Measurements from ENCODE around the gene NFIA. TPM values are rescaled to one million over a fixed set of nuclear protein-coding genes. Genes with fewer than 3 reads are reported as not detected.
A peak's percentile ranks its signal among the peaks of the same experiment; 100 is the strongest.

Gene NFIA
- total RNA-seq, 1 experiment from 2014 or later, result 12.3 TPM

DNA sequence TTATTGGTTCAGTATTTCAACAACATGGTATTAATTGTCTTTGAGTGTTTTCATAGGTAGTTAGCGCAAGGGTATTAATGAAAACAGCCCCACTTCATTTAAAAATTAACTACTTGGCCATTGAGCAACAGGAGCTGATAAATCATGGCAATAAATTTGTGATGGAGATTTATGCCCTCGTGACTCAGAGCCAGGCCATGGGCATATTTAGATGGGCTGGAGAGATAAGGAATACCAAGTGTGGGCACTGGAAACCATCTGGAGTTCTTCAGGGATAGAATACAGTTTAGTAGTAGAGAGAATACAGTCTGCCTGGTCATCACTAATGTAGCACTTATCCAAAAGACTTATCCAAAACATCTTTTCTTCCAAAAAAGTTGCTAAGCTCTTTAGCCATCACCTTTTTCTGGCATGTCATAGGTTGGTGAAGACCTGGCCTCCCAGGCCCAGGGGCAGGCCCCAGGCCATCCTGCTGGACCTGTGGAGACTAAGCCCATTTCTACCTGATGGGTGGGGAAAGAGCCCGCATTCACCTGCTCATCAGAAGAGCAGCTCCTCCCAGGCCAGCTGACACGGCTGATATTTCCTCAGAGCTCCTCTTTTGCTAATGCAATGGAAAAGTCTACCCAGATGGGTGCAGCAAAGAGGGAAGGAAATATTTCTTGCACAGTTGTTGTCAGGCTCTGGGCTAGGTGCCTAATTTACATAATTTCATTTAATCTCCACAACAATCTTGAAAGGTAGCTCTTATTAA lies 404.6 kb downstream of the NFIA start:
- peak; percentile 64 for DNase-seq (ENCODE audit: low spot score)

GRCh38 chr1:61487801-61488200 lies 405.4 kb downstream of the NFIA start:
- DNase-seq (ENCODE audit: low spot score), result peak; percentile 9

DNA sequence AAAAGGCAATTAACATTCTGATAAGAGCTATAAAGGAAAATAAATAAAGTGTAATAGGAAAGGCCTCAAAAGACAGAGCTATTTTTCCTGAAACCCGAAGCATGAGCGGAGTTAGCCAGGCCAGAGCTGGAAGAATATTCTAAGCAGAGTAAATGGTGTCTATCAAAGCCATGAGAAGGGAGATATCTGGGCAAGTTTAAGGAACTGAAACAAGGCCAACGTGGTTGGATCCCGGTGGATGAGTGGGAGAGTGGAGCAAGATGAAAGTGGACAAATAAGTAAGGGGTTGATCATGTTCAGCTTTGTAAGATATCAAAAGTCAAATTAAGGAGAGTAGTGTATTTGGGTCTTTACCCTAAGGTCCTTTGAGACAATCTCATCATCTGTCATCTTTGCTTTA lies 408.6 kb downstream of the NFIA start:
- DNase-seq (ENCODE audit: low spot score), result no peak

GRCh38 chr1:61491497-61491896 lies 409.1 kb downstream of the NFIA start:
- DNase-seq (ENCODE audit: low spot score), result no peak

- no peak for DNase-seq (ENCODE audit: low spot score)
Measured at GRCh38 chr1:61494000-61494399, 411.6 kb downstream of the NFIA start.

DNA sequence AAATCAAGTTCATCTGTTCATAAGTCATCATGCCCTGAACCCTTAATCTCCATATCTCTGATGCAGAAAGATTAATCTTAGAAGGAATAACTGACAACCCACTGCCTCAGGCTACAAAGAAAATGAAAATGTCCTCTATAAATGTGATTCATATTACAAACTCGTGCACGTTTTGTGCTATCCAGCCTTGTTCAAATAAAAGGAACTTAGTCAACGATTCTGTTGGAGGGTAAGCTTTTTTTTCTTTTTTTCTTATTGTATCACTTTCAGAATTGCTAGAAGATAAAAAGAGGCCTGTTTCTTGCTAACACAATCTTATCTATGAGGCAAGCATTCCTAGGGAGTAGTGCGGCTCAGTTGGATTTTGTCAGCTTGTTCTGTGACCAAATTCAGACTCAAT lies 414.1 kb downstream of the NFIA start:
- DNase-seq (ENCODE audit: low spot score), result no peak

- DNase-seq (ENCODE audit: low spot score), result no peak
Measured at GRCh38 chr1:61497013-61497412, 414.7 kb downstream of the NFIA start.

DNA sequence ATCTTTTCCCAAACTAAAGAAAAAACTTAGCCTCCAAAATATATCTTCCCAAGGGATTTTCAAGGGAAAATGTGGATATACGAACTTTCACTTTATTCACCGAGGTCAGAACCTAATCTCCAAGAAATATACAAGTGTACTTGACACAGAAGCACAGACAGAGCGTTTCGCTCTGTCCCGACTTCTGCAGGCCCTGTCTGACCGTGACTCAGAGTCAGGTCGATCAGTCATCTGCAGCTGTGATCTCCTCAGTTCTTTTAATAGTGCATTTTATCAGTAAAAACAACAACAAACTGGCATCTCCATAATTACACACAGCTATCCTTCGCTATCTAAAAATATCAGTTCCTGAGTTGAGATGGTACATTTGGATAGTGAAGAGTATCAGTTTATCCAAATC lies 416.0 kb downstream of the NFIA start:
- no peak for DNase-seq (ENCODE audit: low spot score)

GRCh38 chr1:61501971-61502916 lies 419.9 kb downstream of the NFIA start:
- DNase-seq (ENCODE audit: low spot score), result no peak

- no peak for DNase-seq (ENCODE audit: low spot score)
Measured at GRCh38 chr1:61504305-61504704, 421.9 kb downstream of the NFIA start.

- DNase-seq (ENCODE audit: low spot score), result no peak
Measured at GRCh38 chr1:61504852-61505390, 422.6 kb downstream of the NFIA start.

- no peak for DNase-seq (ENCODE audit: low spot score)
Measured at GRCh38 chr1:61506236-61506635, 423.9 kb downstream of the NFIA start.

DNA sequence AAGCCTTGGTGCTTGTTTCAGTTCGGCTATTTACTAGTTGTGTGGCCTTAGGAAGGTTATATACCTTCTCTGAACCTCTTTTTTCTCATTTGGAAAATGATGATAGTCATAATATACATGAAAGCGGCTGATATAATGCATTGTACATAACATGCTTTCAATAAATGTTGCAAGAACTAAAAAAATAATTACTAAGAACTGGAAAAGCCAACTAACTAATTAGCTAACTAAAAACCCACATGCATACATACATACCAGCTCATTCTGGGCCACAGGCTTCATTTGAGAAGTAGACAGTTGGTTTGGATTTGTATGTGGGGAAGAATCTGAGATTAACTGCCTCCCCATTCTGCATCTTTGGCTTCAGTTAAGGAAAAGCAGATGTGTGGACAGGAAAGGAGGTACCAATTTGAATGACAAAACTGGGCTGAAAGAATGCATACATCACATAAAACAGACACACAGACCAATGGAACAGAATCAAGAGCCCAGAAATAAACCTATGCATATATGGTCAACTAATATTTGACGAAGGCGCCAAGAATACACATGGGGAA lies 424.7 kb downstream of the NFIA start:
- DNase-seq (ENCODE audit: low spot score), result no peak
